Neuronal stem cell (in vitro differentiated cells): ENCODE results near the gene SPIRE2.
A peak's percentile ranks its signal among the peaks of the same experiment; 100 is the strongest.

Experiments
- DNase-seq: peaks from one replicate; pipeline ENCODE4 v3.0.0-alpha.2; 2013; ENCODE audit warnings: low spot score
- H2AFZ ChIP-seq: one replicate; pipeline ENCODE4 v1.6.1; 2013; ENCODE audit warnings: mild to moderate bottlenecking, low read length, inconsistent platforms
- H2AK5ac ChIP-seq: 2 replicates; pipeline ENCODE4 v1.6.1; 2013; ENCODE audit warnings: low read depth, mild to moderate bottlenecking, inconsistent platforms, low read length, moderate library complexity, mixed read lengths
- H2BK120ac ChIP-seq: 2 replicates; pipeline ENCODE4 v1.6.1; 2013; ENCODE audit warnings: low read depth, mild to moderate bottlenecking, inconsistent platforms, low read length, moderate library complexity, mixed read lengths
- H2BK12ac ChIP-seq: one replicate; pipeline ENCODE4 v1.6.1; 2013; ENCODE audit warnings: low read length, inconsistent platforms
- H2BK15ac ChIP-seq: 2 replicates; pipeline ENCODE4 v1.6.1; 2013; ENCODE audit warnings: mild to moderate bottlenecking, low read length, inconsistent platforms, mixed read lengths
- H2BK5ac ChIP-seq: one replicate; pipeline ENCODE4 v1.6.1; 2013; ENCODE audit warnings: inconsistent platforms, mild to moderate bottlenecking, low read length, moderate library complexity
- H3K14ac ChIP-seq: one replicate; pipeline ENCODE4 v1.6.1; 2013; ENCODE audit warnings: low read length, inconsistent platforms
- H3K18ac ChIP-seq: 2 replicates; pipeline ENCODE4 v1.6.1; 2013; ENCODE audit warnings: low read length, inconsistent platforms
- H3K23ac ChIP-seq: 2 replicates; pipeline ENCODE4 v1.6.1; 2013; ENCODE audit warnings: low read depth, mild to moderate bottlenecking, mixed read lengths, low read length, inconsistent platforms; ENCODE audit not compliant: poor library complexity
- H3K27ac ChIP-seq: replicated peaks from 3 replicates; pipeline ENCODE4 v1.5.1; 2013; ENCODE audit warnings: low read length, inconsistent platforms
- H3K27me3 ChIP-seq, 3 experiments: 2 replicates each; pipeline ENCODE4 v1.6.1; 2013; ENCODE audit warnings: low read length in 3 of 3, mild to moderate bottlenecking in 2 of 3, inconsistent platforms in 1 of 3, low read depth in 1 of 3, mixed read lengths in 1 of 3, moderate library complexity in 1 of 3; ENCODE audit not compliant: control insufficient read depth in 3 of 3, insufficient read depth in 3 of 3
- H3K36me3 ChIP-seq, 2 donors: replicated peaks in 1 of 2; 2 replicates each; pipeline ENCODE4 v1.6.1; 2013; ENCODE audit warnings: low read length in 2 of 2; ENCODE audit not compliant: control insufficient read depth in 2 of 2, insufficient read depth in 2 of 2
- H3K4ac ChIP-seq: 2 replicates; pipeline ENCODE4 v1.6.1; 2013; ENCODE audit warnings: inconsistent platforms, mild to moderate bottlenecking, low read length, moderate library complexity
- H3K4me1 ChIP-seq, 2 donors: 1 replicate in 1 of 2; 2 replicates in 1 of 2; pipeline ENCODE4 v1.6.1; 2013; ENCODE audit warnings: low read length in 2 of 2, low read depth in 1 of 2; ENCODE audit not compliant: control insufficient read depth in 2 of 2, insufficient read depth in 1 of 2
- H3K4me2 ChIP-seq: one replicate; pipeline ENCODE4 v1.6.1; 2013; ENCODE audit warnings: mild to moderate bottlenecking, low read length, inconsistent platforms; ENCODE audit not compliant: insufficient read depth, poor library complexity, severe bottlenecking
- H3K4me3 ChIP-seq, 2 donors: 2 replicates each; pipeline ENCODE4 v1.5.1; 2013; ENCODE audit warnings: low read length in 2 of 2, mild to moderate bottlenecking in 2 of 2, inconsistent platforms in 1 of 2, moderate library complexity in 1 of 2
- H3K79me1 ChIP-seq: one replicate; pipeline ENCODE4 v1.6.1; 2013; ENCODE audit warnings: low read depth, mild to moderate bottlenecking, inconsistent platforms, low read length, moderate library complexity
- H3K9ac ChIP-seq: one replicate; pipeline ENCODE4 v1.6.1; 2013; ENCODE audit warnings: mild to moderate bottlenecking, low read depth, low read length, inconsistent platforms; ENCODE audit not compliant: poor library complexity
- H3K9me3 ChIP-seq, 2 donors: replicated peaks in 1 of 2; 2 replicates each; pipeline versions ENCODE3 to v1.6.1; 2013; ENCODE audit warnings: low read length in 2 of 2, mild to moderate bottlenecking in 2 of 2, inconsistent platforms in 1 of 2, low read depth in 1 of 2, mixed read lengths in 1 of 2, moderate library complexity in 1 of 2; ENCODE audit not compliant: control insufficient read depth in 2 of 2, insufficient read depth in 1 of 2
- H4K8ac ChIP-seq: one replicate; pipeline ENCODE4 v1.6.1; 2013; ENCODE audit warnings: low read depth, mild to moderate bottlenecking, inconsistent platforms, low read length, moderate library complexity
- H4K91ac ChIP-seq: one replicate; pipeline ENCODE4 v1.6.1; 2013; ENCODE audit warnings: low read length, low read depth, mild to moderate bottlenecking, inconsistent platforms; ENCODE audit not compliant: poor library complexity
- WGBS, 2 donors: extraction: QIAGEN DNeasy Blood & Tissue Kit; methylation state at CpG; one replicate each; pipeline ENCODE4 v1.1.7; 2013; ENCODE audit warnings: missing lambda C conversion rate in 2 of 2, mixed read lengths in 1 of 2; ENCODE audit not compliant: insufficient read length in 2 of 2, insufficient replicate concordance in 1 of 2; ENCODE audit errors: extremely low coverage in 2 of 2; 5-methylcytosine and 5-hydroxymethylcytosine counted together

SPIRE2 gene

DNA sequence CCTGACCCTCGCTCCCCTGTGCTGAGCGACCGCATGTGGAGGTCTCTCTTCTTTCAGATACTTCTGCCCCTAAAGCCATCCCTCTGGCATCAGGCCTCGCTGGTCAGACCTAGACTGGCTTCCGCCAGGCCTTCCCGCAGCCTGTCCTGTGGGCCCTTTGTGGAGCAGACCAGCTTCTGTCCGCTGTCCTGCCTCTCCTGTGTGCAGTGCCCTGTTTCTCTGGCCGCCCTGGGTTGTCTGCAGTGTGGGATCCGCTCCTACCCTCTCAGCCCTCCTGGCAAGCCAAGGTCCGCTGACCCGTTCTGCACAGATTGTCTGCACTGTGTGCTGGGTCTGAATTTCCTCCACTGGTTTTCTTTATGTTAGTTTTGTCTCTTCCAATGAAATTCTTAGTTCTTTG, 68.9 kb downstream of the SPIRE2 start:
- no peak overlapping the region for H2BK15ac ChIP-seq
- no peak overlapping the region for H2BK12ac ChIP-seq
- no peak overlapping the region for H2BK5ac ChIP-seq
- H3K4me1 ChIP-seq: no peaks in the 10 kb centered on the region
- H3K9ac ChIP-seq: no peak overlapping the region
- no peak overlapping the region for H3K4me3 ChIP-seq
- no peak overlapping the region for H2AK5ac ChIP-seq
- no peak for DNase-seq
- no peak overlapping the region for H3K4me2 ChIP-seq
- no CpG with 5 or more reads among the region's 11 CpGs for WGBS, 2 donors
- H3K79me1 ChIP-seq: peaks cover 6% of the 10 kb centered on the region
- H2AFZ ChIP-seq: no peak overlapping the region
- H4K8ac ChIP-seq: no peak overlapping the region
- H2BK120ac ChIP-seq: no peak overlapping the region
- H3K27ac ChIP-seq: no peak overlapping the region
- H3K36me3 ChIP-seq: peaks cover 45 to 85% of the 10 kb centered on the region in 2 donors
- H3K9me3 ChIP-seq: no peaks in the 10 kb centered on the region
- no peak overlapping the region for H3K4ac ChIP-seq
- no peak overlapping the region for H4K91ac ChIP-seq
- H3K14ac ChIP-seq: no peak overlapping the region
- H3K23ac ChIP-seq: no peak overlapping the region
- no peak overlapping the region for H3K18ac ChIP-seq
- H3K27me3 ChIP-seq: no peaks in the 10 kb centered on the region

DNA sequence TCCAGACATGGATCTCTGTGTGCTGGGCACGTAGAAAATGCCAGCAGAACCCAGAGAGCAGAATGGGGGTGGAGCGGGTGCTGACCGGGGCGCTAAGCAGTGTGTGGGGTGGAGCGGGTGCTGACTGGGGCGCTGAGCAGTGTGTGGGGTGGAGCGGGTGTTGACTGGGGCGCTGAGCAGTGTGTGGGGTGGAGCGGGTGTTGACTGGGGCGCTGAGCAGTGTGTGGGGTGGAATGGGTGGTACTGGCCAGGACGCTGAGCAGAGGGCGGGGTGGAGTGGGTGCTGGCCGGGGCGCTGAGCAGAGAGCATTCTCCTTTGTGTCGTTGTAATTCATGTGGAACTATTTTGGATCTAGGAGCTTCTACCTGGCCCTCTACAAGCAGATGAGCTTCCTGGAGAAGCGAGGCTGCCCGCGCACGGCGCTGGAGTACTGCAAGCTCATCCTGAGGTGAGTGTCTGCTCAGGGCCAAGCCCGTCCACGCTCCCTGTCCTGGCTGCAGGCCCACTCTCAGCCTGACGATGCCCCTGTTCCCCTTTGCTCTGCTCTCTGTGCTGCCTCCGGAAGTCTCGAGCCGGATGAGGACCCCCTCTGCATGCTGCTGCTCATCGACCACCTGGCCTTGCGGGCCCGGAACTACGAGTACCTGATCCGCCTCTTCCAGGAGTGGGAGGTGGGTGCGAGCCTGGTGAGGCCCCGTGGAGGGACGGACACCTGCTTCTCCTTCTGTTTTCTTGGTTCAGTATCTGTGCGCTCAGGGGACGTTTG, 70.1 kb downstream of the SPIRE2 start:
- Histone ChIP-seq H4K8ac (no peak overlapping the region), H3K4me2 (no peak overlapping the region), H2BK12ac (no peak overlapping the region), H3K23ac (peak overlapping the region; percentile 1), H2BK120ac (no peak overlapping the region), H3K36me3 (peaks cover 36 to 80% of the 10 kb centered on the region in 2 donors), H3K4me3 (no peak overlapping the region), H2BK5ac (no peak overlapping the region), H4K91ac (no peak overlapping the region), H3K79me1 (peaks cover 4% of the 10 kb centered on the region), H3K9me3 (no peaks in the 10 kb centered on the region), H3K18ac (no peak overlapping the region), H3K9ac (no peak overlapping the region), H3K27me3 (no peaks in the 10 kb centered on the region), H3K27ac (no peak overlapping the region), H3K14ac (no peak overlapping the region), H3K4ac (no peak overlapping the region), H2BK15ac (no peak overlapping the region), H2AFZ (no peak overlapping the region), H3K4me1 (no peaks in the 10 kb centered on the region), H2AK5ac (no peak overlapping the region)
- no CpG with 5 or more reads among the region's 36 CpGs for WGBS, 2 donors
- DNase-seq: no peak

DNA sequence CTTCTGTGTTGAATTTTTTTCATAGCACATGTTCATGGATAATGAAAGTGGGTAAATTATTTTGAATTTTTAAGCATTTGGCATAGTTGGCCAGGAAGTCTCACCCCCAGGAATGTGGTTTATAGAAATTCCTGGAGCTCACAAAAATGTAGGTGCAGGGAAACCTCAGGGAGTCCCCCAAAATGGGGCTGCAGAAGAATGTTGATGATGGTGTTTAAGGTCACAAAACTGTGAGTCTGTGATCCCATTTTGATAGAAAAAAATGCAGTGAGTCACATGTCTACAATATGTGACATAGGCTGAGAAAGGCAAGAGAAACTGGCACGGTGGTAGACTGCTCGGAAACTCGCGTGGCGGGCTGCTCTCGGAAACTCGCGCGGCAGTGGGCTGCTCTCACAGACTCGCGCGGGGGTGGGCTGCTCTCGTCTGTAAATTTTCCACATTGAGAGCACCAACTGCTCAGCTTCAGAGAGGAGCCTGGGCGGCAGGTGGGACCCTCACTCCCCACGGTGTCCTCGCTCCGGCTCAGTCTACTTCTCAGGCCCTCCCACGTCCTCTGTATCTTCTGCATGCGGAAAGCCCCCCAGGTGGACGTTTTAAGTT, 71.7 kb downstream of the SPIRE2 start:
- WGBS, 2 donors: no CpG with 5 or more reads among the region's 20 CpGs
- Histone ChIP-seq H2BK12ac (no peak overlapping the region), H3K9me3 (no peaks in the 10 kb centered on the region), H2AK5ac (no peak overlapping the region), H2BK15ac (no peak overlapping the region), H3K9ac (no peak overlapping the region), H3K27ac (no peak overlapping the region), H4K8ac (no peak overlapping the region), H2BK120ac (no peak overlapping the region), H3K4me2 (no peak overlapping the region), H3K27me3 (no peaks in the 10 kb centered on the region), H3K23ac (no peak overlapping the region), H2BK5ac (no peak overlapping the region), H3K36me3 (peaks cover 30 to 80% of the 10 kb centered on the region in 2 donors), H3K79me1 (peaks cover 4% of the 10 kb centered on the region), H3K18ac (no peak overlapping the region), H3K4ac (no peak overlapping the region), H3K4me3 (no peak overlapping the region), H3K4me1 (no peaks in the 10 kb centered on the region), H4K91ac (no peak overlapping the region), H2AFZ (no peak overlapping the region), H3K14ac (no peak overlapping the region)
- no peak for DNase-seq

DNA sequence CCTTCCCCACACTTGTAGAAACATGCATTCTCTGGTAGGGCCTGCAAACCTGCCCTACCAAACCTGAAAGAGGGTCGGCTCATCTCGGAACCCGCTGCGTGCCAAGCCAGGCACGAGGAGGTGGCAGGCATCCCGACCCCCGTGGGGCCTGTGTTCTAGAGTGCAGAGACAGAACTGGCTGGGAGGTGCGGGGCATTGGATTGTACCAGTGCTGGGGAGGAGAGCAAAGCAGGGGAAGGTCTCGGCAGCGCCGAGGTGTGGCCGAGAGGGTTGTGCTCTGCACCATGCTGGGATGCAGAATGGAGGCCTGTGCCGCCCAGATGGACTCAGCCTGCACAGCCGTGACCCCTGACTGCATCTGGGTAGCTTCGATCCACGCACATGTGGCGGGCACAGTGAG, 72.6 kb downstream of the SPIRE2 start:
- DNase-seq: no peak
- no peak overlapping the region for H3K4ac ChIP-seq
- no peak overlapping the region for H2AFZ ChIP-seq
- peak overlapping the region; percentile 45 for H3K23ac ChIP-seq
- H3K27me3 ChIP-seq: no peaks in the 10 kb centered on the region
- H3K9me3 ChIP-seq: no peaks in the 10 kb centered on the region
- WGBS, 2 donors: no CpG with 5 or more reads among the region's 17 CpGs
- no peak overlapping the region for H2BK12ac ChIP-seq
- H4K8ac ChIP-seq: no peak overlapping the region
- H2BK120ac ChIP-seq: no peak overlapping the region
- no peak overlapping the region for H3K4me2 ChIP-seq
- H2AK5ac ChIP-seq: no peak overlapping the region
- peaks cover under 1% of the 10 kb centered on the region for H3K79me1 ChIP-seq
- peaks cover 34 to 80% of the 10 kb centered on the region in 2 donors for H3K36me3 ChIP-seq
- H3K4me1 ChIP-seq: no peaks in the 10 kb centered on the region
- H2BK5ac ChIP-seq: peak overlapping the region; percentile 60
- no peak overlapping the region for H3K9ac ChIP-seq
- H2BK15ac ChIP-seq: no peak overlapping the region
- no peak overlapping the region for H3K18ac ChIP-seq
- no peak overlapping the region for H4K91ac ChIP-seq
- no peak overlapping the region for H3K4me3 ChIP-seq
- peak overlapping the region; percentile 47 for H3K14ac ChIP-seq
- no peak overlapping the region for H3K27ac ChIP-seq
